Gastroesophageal sphincter (tissue), 3 donors: ENCODE measurements around the gene TTYH1.
"Not testable (repeated sequence)": the region's sequence is repeated elsewhere in the genome, so short reads cannot be mapped to it uniquely, and the experiment has no call there.

Experiments used
- EP300 ChIP-seq: sonication (generic); formaldehyde crosslinking; IDR thresholded peaks from one replicate; pipeline ENCODE4 v1.6.1; 2017; ENCODE audit warnings: antibody characterized with exemption, mild to moderate bottlenecking
- POLR2A ChIP-seq, 2 donors: fragments of 450-650 bp; IDR thresholded peaks; one replicate each; pipeline ENCODE4 v1.6.1; 2017; ENCODE audit warnings: antibody characterized with exemption in 2 of 2, mild to moderate bottlenecking in 2 of 2, moderate library complexity in 1 of 2
- POLR2AphosphoS5 ChIP-seq: sonication (generic); formaldehyde crosslinking; IDR thresholded peaks from one replicate; pipeline ENCODE4 v1.6.1; 2017; ENCODE audit warnings: antibody characterized with exemption
- TF ChIP-seq, protein P1 (sequence below), 4 experiments: fragments of 200-600 bp in 2 of 4; fragments of 450-650 bp in 2 of 4; sonication (generic) in 1 of 4; IDR thresholded peaks; one replicate each; pipeline ENCODE4 v1.5.1; 2017 to 2019; ENCODE audit warnings: antibody characterized with exemption in 4 of 4, mild to moderate bottlenecking in 2 of 4, moderate library complexity in 2 of 4

DNA sequence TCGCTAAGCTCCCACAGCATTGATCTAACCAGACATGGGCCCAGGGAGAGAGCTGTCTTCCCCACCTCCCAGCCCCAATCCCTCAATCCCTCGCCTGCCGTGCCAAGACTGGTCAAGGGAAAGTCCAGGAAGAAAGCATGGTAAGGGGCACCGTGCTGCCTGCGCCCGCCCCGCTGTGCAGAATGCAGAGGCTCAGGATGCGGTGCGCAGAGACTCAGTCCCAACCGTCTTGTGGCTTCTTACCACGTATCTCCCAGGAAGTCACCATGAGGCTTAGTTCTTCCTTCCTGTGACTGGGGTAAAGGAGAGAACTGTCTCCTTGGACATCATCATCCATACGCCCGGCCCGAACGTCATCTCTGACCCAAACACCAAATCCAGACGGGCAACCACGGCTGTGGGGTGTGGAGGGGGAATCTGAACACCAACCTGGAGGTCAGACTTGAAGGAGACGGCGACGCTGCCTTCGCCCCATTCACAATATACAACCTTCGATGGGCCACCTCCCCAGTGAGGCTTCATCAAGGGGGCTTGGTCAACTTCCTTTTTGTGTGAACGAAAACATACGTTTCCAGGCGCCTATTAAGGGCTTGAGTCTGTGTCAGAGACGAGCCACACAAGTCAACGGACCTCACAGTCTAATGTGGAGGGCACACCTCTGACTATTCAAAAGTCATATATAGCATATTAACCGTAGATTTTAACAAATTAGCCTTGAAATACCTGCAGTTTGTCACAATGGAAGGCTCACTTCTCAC, 39.9 kb upstream of the TTYH1 start:
- not testable (repeated sequence) for TF ChIP-seq EP300; POLR2AphosphoS5; POLR2A (IDR thresholded peaks at IDR 0.05)
- TF ChIP-seq, protein P1, sequence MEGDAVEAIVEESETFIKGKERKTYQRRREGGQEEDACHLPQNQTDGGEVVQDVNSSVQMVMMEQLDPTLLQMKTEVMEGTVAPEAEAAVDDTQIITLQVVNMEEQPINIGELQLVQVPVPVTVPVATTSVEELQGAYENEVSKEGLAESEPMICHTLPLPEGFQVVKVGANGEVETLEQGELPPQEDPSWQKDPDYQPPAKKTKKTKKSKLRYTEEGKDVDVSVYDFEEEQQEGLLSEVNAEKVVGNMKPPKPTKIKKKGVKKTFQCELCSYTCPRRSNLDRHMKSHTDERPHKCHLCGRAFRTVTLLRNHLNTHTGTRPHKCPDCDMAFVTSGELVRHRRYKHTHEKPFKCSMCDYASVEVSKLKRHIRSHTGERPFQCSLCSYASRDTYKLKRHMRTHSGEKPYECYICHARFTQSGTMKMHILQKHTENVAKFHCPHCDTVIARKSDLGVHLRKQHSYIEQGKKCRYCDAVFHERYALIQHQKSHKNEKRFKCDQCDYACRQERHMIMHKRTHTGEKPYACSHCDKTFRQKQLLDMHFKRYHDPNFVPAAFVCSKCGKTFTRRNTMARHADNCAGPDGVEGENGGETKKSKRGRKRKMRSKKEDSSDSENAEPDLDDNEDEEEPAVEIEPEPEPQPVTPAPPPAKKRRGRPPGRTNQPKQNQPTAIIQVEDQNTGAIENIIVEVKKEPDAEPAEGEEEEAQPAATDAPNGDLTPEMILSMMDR (IDR thresholded peaks at IDR 0.05) = not testable (repeated sequence)
